ENCODE measurements around the gene MECR.

GRCh38 chr1:29190718-29191117, 40.0 kb downstream of the MECR start:
- TF ChIP-seq CTCF (IDR thresholded peaks at IDR 0.05 in 2 of 3, conservative IDR thresholded peaks at IDR 0.05 in 1 of 3; ENCODE audit: control insufficient read depth in 2 of 3, extremely low read depth in 1 of 3, insufficient read depth in 1 of 3, low read depth in 3 of 3, low read length in 3 of 3): no peak
- TF ChIP-seq REST (IDR thresholded peaks at IDR 0.05; ENCODE audit: low read depth, low read length): no peak
- no peak for TF ChIP-seq POLR2AphosphoS5 (IDR thresholded peaks at IDR 0.05; ENCODE audit: low read length)
- no peak for TF ChIP-seq GATAD2B (conservative IDR thresholded peaks at IDR 0.05; ENCODE audit: low read depth)
- no peak for TF ChIP-seq IRF3 (IDR thresholded peaks at IDR 0.05)
- TF ChIP-seq BCLAF1 (IDR thresholded peaks at IDR 0.05): no peak
- no peak for TF ChIP-seq TAF1 (IDR thresholded peaks at IDR 0.05; ENCODE audit: borderline replicate concordance, low read depth, low read length)
- no peak for TF ChIP-seq SREBF2 (IDR thresholded peaks at IDR 0.05; ENCODE audit: low read length)
- no peak for TF ChIP-seq EZH2 (IDR thresholded peaks at IDR 0.05; ENCODE audit: borderline replicate concordance, control insufficient read depth, low read depth, low read length)
- TF ChIP-seq POLR2A (IDR thresholded peaks at IDR 0.05; ENCODE audit: low read depth, low read length): no peak
- TF ChIP-seq ZBTB33 (IDR thresholded peaks at IDR 0.05): no peak
- TF ChIP-seq CUX1 (IDR thresholded peaks at IDR 0.05; ENCODE audit: insufficient replicate concordance, low read depth, low read length): no peak
- TF ChIP-seq E2F4 (IDR thresholded peaks at IDR 0.05; ENCODE audit: low read depth, low read length): no peak
